Pancreas (tissue), 10 donors: ENCODE results near the gene ZNF749. TPM values are rescaled to one million over a fixed set of nuclear protein-coding genes. Genes with fewer than 3 reads are reported as not detected.
"Not testable (repeated sequence)": the region's sequence is repeated elsewhere in the genome, so short reads cannot be mapped to it uniquely, and the experiment has no call there.

Experiments used
- ATAC-seq, 4 donors: fragments of 200-7000 bp; cut with Tn5 transposase; one replicate each; pipeline versions ENCODE4 v1.8.0 to v1.9.1; 2020; ENCODE audit warnings: mild to moderate bottlenecking in 4 of 4, moderate library complexity in 4 of 4
- DNase-seq, 6 donors: peaks; one replicate each; pipeline ENCODE4 v3.0.0-alpha.2; 2020
- FAIRE-seq: peaks from 2 replicates; lab custom pipeline; 2012; peaks lifted over from hg19 to GRCh38; lab: Jason Lieb, UNC
- H3K27ac ChIP-seq, 4 donors: fragments of 200-600 bp; sonication (generic); 1 replicate in 3 of 4; 2 replicates in 1 of 4; pipeline versions ENCODE4 v1.5.0 to v1.8.0; 2020
- H3K27me3 ChIP-seq, 4 donors: fragments of 200-600 bp; one replicate each; pipeline ENCODE4 v1.8.0; 2021
- H3K36me3 ChIP-seq, 3 donors: fragments of 200-600 bp; sonication (generic) in 1 of 3; one replicate each; pipeline versions ENCODE4 v1.5.0 to v1.8.0; 2020 to 2021
- H3K4me1 ChIP-seq, 3 donors: fragments of 200-600 bp; one replicate each; pipeline ENCODE4 v1.8.0; 2021
- H3K4me3 ChIP-seq, 4 donors: fragments of 200-600 bp; sonication (generic) in 2 of 4; one replicate each; pipeline versions ENCODE4 v1.5.0 to v1.8.0; 2020 to 2021
- H3K9me3 ChIP-seq, 4 donors: fragments of 200-600 bp; one replicate each; pipeline ENCODE4 v1.8.0; 2021
- CTCF ChIP-seq, 4 donors: fragments of 200-600 bp; sonication (generic) in 3 of 4; IDR thresholded peaks; one replicate each; pipeline versions ENCODE4 v1.5.0 to v1.8.0; 2021; ENCODE audit warnings: antibody characterized with exemption in 4 of 4
- WGBS, 2 donors: extraction: QIAGEN DNeasy Blood & Tissue Kit; methylation state at CpG; one replicate each; pipeline ENCODE4 v1.1.7; 2013; 5-methylcytosine and 5-hydroxymethylcytosine counted together
- intact Hi-C, 3 donors: fragments of 100-400 bp; cut with DNase I; formaldehyde crosslinking; loops; one replicate each; pipeline versions ENCODE4 v1.11.1 to v1.14.2; 2022
- polyA plus RNA-seq, 2 donors: library from polyadenylated mRNA; stranded (reverse); fragments of 200-250 nt; gene quantifications; one replicate each; pipeline ENCODE4 v1.2.3, GENCODE V29; 2013
- total RNA-seq, 6 donors: library from RNA; stranded (reverse); fragmentation: NEBNext Ultra II Directional in 4 of 6; extraction: Animal tissue kit (Norgen Biotek cat#: 25700) in 4 of 6; gene quantifications; one replicate each; pipeline versions ENCODE4 v1.2.1 to v1.2.4, GENCODE V29; 2021 to 2023
- donor health status: healthy with polysubstance abuse.
- donor health status: DM: no; HTN: no; CAD: no; lungs with moderate emphysema.
- donor health status: DM: no; HTN: no; CAD: no.
- donor health status: control.
- donor health status: control.
- donor health status: Bipolar disorder and iron deficiency.
- donor health status: DM: yes; HTN: yes; CAD: no.
- donor health status: DM: no; HTN: no; CAD: no.
- donor health status: DM: no; HTN: no; CAD: no.
- donor health status: DM: yes; HTN: yes; CAD: no.

ZNF749 gene
- total and polyA plus RNA-seq, 8 donors = 2.1 to 7.2 (median 5.0) TPM

GRCh38 chr19:57465680-57466381 is 30.7 kb downstream of the ZNF749 start:
- TF ChIP-seq CTCF (IDR thresholded peaks at IDR 0.05) = no peak
- Histone ChIP-seq H3K4me3 (no peak overlapping the region), H3K27me3 (no peaks in the 10 kb centered on the region), H3K4me1 (no peaks in the 10 kb centered on the region), H3K27ac (no peak overlapping the region), H3K36me3 (no peaks in the 10 kb centered on the region), H3K9me3 (peaks cover 0 to 9% (median 0%) of the 10 kb centered on the region in 4 donors)
- DNase-seq (no peak), FAIRE-seq (no peak), ATAC-seq (no peak)
- intact Hi-C loops = no loop called here
- WGBS, 2 donors = 73 to 83% methylated on average over 5 of the region's 5 CpGs

GRCh38 chr19:57466489-57466888 is 31.4 kb downstream of the ZNF749 start:
- no peak for TF ChIP-seq CTCF (IDR thresholded peaks at IDR 0.05)
- no peak for FAIRE-seq
- Histone ChIP-seq H3K27me3 (no peaks in the 10 kb centered on the region), H3K4me1 (no peaks in the 10 kb centered on the region), H3K36me3 (no peaks in the 10 kb centered on the region), H3K4me3 (no peak overlapping the region), H3K9me3 (peaks cover 0 to 9% (median 3%) of the 10 kb centered on the region in 4 donors), H3K27ac (no peak overlapping the region)
- 97 to 98% methylated on average over 5 of the region's 5 CpGs for WGBS, 2 donors
- ATAC-seq = no peak
- no peak for DNase-seq
- intact Hi-C loops = no loop called here

GRCh38 chr19:57473646-57474045 is 38.5 kb downstream of the ZNF749 start:
- Histone ChIP-seq H3K27ac (no peak overlapping the region), H3K4me3 (no peak overlapping the region), H3K27me3 (no peaks in the 10 kb centered on the region), H3K9me3 (peaks cover 0 to 19% (median 12%) of the 10 kb centered on the region in 4 donors), H3K36me3 (peaks cover 0 to 28% (median 10%) of the 10 kb centered on the region in 3 donors), H3K4me1 (peaks cover 0 to 4% (median 0%) of the 10 kb centered on the region in 3 donors)
- FAIRE-seq = no peak
- intact Hi-C loops = no loop called here
- ATAC-seq = no peak
- TF ChIP-seq CTCF (IDR thresholded peaks at IDR 0.05) = no peak
- no peak for DNase-seq
- WGBS, 2 donors = 97% methylated on average over 4 of the region's 4 CpGs

- Histone ChIP-seq H3K4me3 (peak within 1 kb of the TSS; percentile 40 to 73 (median 58)), H3K27me3 (no peaks in the 10 kb centered on the region), H3K36me3 (peaks cover 0 to 28% (median 10%) of the 10 kb centered on the region in 3 donors), H3K9me3 (peaks cover 0 to 19% (median 8%) of the 10 kb centered on the region in 4 donors), H3K27ac (peak within 1 kb of the TSS in 3 of 4 donors; percentile 34 to 69 (median 53)), H3K4me1 (peaks cover 0 to 4% (median 0%) of the 10 kb centered on the region in 3 donors)
- TF ChIP-seq CTCF (IDR thresholded peaks at IDR 0.05) = peak in 3 of 4 donors; percentile 12 to 32 (median 29)
- WGBS, 2 donors = 6 to 9% methylated on average over 38 of the region's 38 CpGs
- FAIRE-seq = peak; percentile 76
- peak; percentile 81 to 93 (median 87) for DNase-seq
- intact Hi-C loops = no loop called here
- ATAC-seq = peak; percentile 100
Observed at GRCh38 chr19:57477191-57478008, 42.3 kb downstream of the ZNF749 start, which contains the start of gene ZNF772. TSS of gene ZNF772 (minus strand) at chr19:57477566. CDS start at chr19:57477309, 257 bp downstream.

GRCh38 chr19:57487477-57488298 is 52.6 kb downstream of the ZNF749 start, which contains the start of gene ZNF419:
TSS of gene ZNF419 (plus strand) at chr19:57487750. CDS start at chr19:57487951, 201 bp downstream.
- H3K4me1 ChIP-seq, H3K9me3 ChIP-seq, H3K36me3 ChIP-seq, H3K27me3 ChIP-seq, intact Hi-C loops: not testable (repeated sequence)
- peak; percentile 66 for FAIRE-seq
- peak; percentile 99 to 100 (median 100) for ATAC-seq
- Histone ChIP-seq H3K4me3 (peak within 1 kb of the TSS; percentile 62 to 96 (median 85)), H3K27ac (peak within 1 kb of the TSS; percentile 29 to 69 (median 57))
- 1% methylated on average over 54 to 58 of the region's 69 CpGs for WGBS, 2 donors
- DNase-seq = peak; percentile 91 to 97 (median 94)

GRCh38 chr19:57488299-57488644 is 53.1 kb downstream of the ZNF749 start:
- H3K27ac ChIP-seq, H3K4me1 ChIP-seq, H3K9me3 ChIP-seq, DNase-seq, FAIRE-seq, intact Hi-C loops, H3K27me3 ChIP-seq: not testable (repeated sequence)
- Histone ChIP-seq H3K36me3 (peaks cover 0 to 12% (median 8%) of the 10 kb centered on the region in 3 donors), H3K4me3 (peak overlapping the region in 1 of 4 donors; percentile 18)
- peak in 3 of 4 donors; percentile 3 to 47 (median 20) for ATAC-seq
- WGBS, 2 donors = no CpG with 5 or more reads among the region's 1 CpG
